ENCODE data around the gene KRT80. TPM values are rescaled to one million over a fixed set of nuclear protein-coding genes. Genes with fewer than 3 reads are reported as not detected.

The KRT80 gene
- total and polyA plus RNA-seq, 2 of the 13 experiments (the other 11 are each of a cell fraction or from before 2014, with no cell fraction given) = 0.27 to 0.53 TPM

- TF ChIP-seq ARID4A (CRISPR knock-in tag; IDR thresholded peaks at IDR 0.05; ENCODE audit: borderline replicate concordance) = peak; percentile 58; the same call in 1 of the 2 replicates
- TF ChIP-seq NBN (conservative IDR thresholded peaks at IDR 0.05) = no peak
- no peak for TF ChIP-seq ZNF251 (CRISPR knock-in tag; IDR thresholded peaks at IDR 0.05)
- TF ChIP-seq FOXK2 (IDR thresholded peaks at IDR 0.05) = peak; percentile 70; the same call in 1 of the 2 replicates
- TF ChIP-seq YEATS2 (CRISPR knock-in tag; IDR thresholded peaks at IDR 0.05; ENCODE audit: borderline replicate concordance) = no peak
- peak; percentile 78; the same call in 1 of the 2 replicates for TF ChIP-seq E2F2 (CRISPR knock-in tag; IDR thresholded peaks at IDR 0.05; ENCODE audit: borderline replicate concordance)
- no peak for TF ChIP-seq ZNF451 (CRISPR knock-in tag; IDR thresholded peaks at IDR 0.05)
- no peak; the same call in 1 of the 2 replicates for TF ChIP-seq TMF1 (CRISPR knock-in tag; IDR thresholded peaks at IDR 0.05; ENCODE audit: low read depth)
- TF ChIP-seq SALL1 (CRISPR knock-in tag; IDR thresholded peaks at IDR 0.05) = peak; percentile 65
- TF ChIP-seq ZHX1 (CRISPR knock-in tag; IDR thresholded peaks at IDR 0.05; ENCODE audit: low read depth) = peak; percentile 10; the same call in 1 of the 2 replicates
- no peak for TF ChIP-seq ZNF713 (CRISPR knock-in tag; IDR thresholded peaks at IDR 0.05)
- peak; percentile 96 for TF ChIP-seq RXRA (CRISPR knock-in tag; IDR thresholded peaks at IDR 0.05)
- no peak for TF ChIP-seq HMGXB3 (CRISPR knock-in tag; IDR thresholded peaks at IDR 0.05; ENCODE audit: borderline replicate concordance)
- no peak for TF ChIP-seq ELF4 (CRISPR knock-in tag; IDR thresholded peaks at IDR 0.05; ENCODE audit: borderline replicate concordance)
Observed at GRCh38 chr12:52119398-52120254, 72.2 kb downstream of the KRT80 start (continued).
